Measurements from ENCODE around the gene CDO1. TPM values are rescaled to one million over a fixed set of nuclear protein-coding genes. Genes with fewer than 3 reads are reported as not detected.

CDO1 gene
- total and polyA plus RNA-seq, 2 of the 8 experiments (the other 6 are each of a cell fraction or from before 2014, with no cell fraction given) = 26.1 to 29.5 TPM

DNA sequence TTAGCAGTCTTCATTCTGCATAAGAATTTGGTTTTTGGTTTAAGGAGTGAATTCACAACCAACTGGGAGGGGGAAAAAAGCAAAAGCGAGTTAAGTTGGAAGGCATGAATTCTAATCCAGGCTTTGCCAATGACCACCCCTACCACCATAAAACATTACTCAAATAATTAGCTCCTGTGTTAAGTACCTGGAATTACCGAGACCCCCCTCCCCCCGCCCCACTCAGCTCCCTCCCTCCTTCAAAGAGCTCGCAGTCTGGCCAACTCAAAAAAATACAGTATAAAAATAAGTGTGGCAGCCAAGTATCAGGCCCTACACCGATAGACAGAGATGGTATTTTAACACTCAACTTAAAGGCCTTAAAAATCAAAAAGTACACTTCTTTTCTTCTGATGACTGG, 24.4 kb upstream of the CDO1 start:
- Histone ChIP-seq H3K36me3 (ENCODE audit: control insufficient read depth in 2 of 4, insufficient read depth in 4 of 4, low read length in 3 of 4) (peaks cover 0 to 18% (median 11%) of the 10 kb centered on the region in 4 experiments; a peak in 3 of 8 replicates), H3K79me1 (ENCODE audit: low read depth, low read length) (0 out of 2 replicates have a peak, but pooled peaks cover 2% of the 10 kb centered on the region), H3K4me3 (ENCODE audit: extremely low read depth in 1 of 4, insufficient read depth in 2 of 4, low read depth in 3 of 4, low read length in 4 of 4) (peak overlapping the region; percentile 75 to 89 (median 84)), H2AK5ac (ENCODE audit: low read depth, low read length) (no peak overlapping the region), H4K91ac (replicated peaks; ENCODE audit: insufficient read length, low read length) (no peak overlapping the region), H2BK20ac (ENCODE audit: low read length) (no peak overlapping the region), H3K14ac (ENCODE audit: insufficient read length) (no peak overlapping the region), H3K4me2 (ENCODE audit: insufficient read depth in 1 of 2, low read depth in 2 of 2, low read length in 2 of 2) (peak overlapping the region; percentile 90 to 96), H3K27me3 (replicated peaks in 1 of 4; ENCODE audit: control insufficient read depth in 3 of 4, extremely low read depth in 1 of 4, insufficient read depth in 3 of 4, low read length in 3 of 4) (no peaks in the 10 kb centered on the region), H4K20me1 (replicated peaks in 1 of 2; ENCODE audit: control insufficient read depth in 1 of 2, insufficient read depth in 2 of 2, low read length in 2 of 2) (peaks cover 7 to 11% of the 10 kb centered on the region in 2 experiments), H3K4me1 (replicated peaks in 1 of 4; ENCODE audit: control insufficient read depth in 3 of 4, insufficient read depth in 4 of 4, low read length in 3 of 4) (peaks cover 0 to 5% (median 1%) of the 10 kb centered on the region in 4 experiments; a peak in 2 of 7 replicates), H3K23me2 (ENCODE audit: low read depth, low read length) (peaks cover 5% of the 10 kb centered on the region; the same call in 1 of the 2 replicates), H2BK5ac (ENCODE audit: low read depth, low read length) (no peak overlapping the region), H3K18ac (ENCODE audit: extremely low read depth, low read length) (no peak overlapping the region), H3K27ac (ENCODE audit: low read depth, low read length) (peak overlapping the region; percentile 97), H3K79me2 (ENCODE audit: control insufficient read depth in 1 of 2, insufficient read depth in 2 of 2, low read length in 2 of 2) (peaks cover 6 to 75% of the 10 kb centered on the region in 2 experiments; a peak in 3 of 4 replicates), H3K23ac (ENCODE audit: insufficient read length) (no peak overlapping the region), H2BK120ac (replicated peaks; ENCODE audit: low read depth, low read length) (no peak overlapping the region), H3K4ac (replicated peaks; ENCODE audit: insufficient read length, low read depth, low read length) (no peak overlapping the region), H3K56ac (replicated peaks; ENCODE audit: insufficient read length, low read depth, low read length) (no peak overlapping the region), H2AFZ (ENCODE audit: low read length) (no peak overlapping the region), H3K9me3 (ENCODE audit: insufficient read depth in 2 of 2, low read depth in 1 of 2, low read length in 1 of 2) (no peaks in the 10 kb centered on the region), H3K9ac (replicated peaks in 1 of 4; ENCODE audit: extremely low read depth in 1 of 4, low read depth in 3 of 4, low read length in 3 of 4) (peak overlapping the region; percentile 82 to 96 (median 88)), H2BK15ac (ENCODE audit: low read length) (no peak overlapping the region), H4K5ac (ENCODE audit: insufficient read length, low read depth, low read length) (no peak overlapping the region), H2BK12ac (ENCODE audit: low read depth, low read length) (no peak overlapping the region; the same call in 1 of the 2 replicates), H4K8ac (ENCODE audit: extremely low read depth, insufficient read depth, low read length) (no peak overlapping the region)
- TF ChIP-seq HDAC2 (IDR thresholded peaks at IDR 0.05; ENCODE audit: borderline replicate concordance in 1 of 2, low read depth in 2 of 2, low read length in 2 of 2) (no peak), CTBP2 (IDR thresholded peaks at IDR 0.05; ENCODE audit: borderline replicate concordance, insufficient read depth, insufficient read length, low read length) (no peak), NANOG (IDR thresholded peaks at IDR 0.05; ENCODE audit: insufficient read depth, low read depth, low read length, poor library complexity, severe bottlenecking) (no peak), HDAC6 (IDR thresholded peaks at IDR 0.05; ENCODE audit: low read depth, low read length) (no peak)
- ChIA-PET POLR2A (ENCODE audit: partially characterized antibody) (interaction anchor here (0.6 to 3.5 kb wide), 12 partner anchors 14 to 297 kb away, joined by 3 to 11 read pairs (median 4); partner anchors contain the start of genes CDO1, COMMD10 and TMED7), CTCF (ENCODE audit: partially characterized antibody) (interaction anchor here (0.6 to 3.4 kb wide), 13 partner anchors 9 to 265 kb away, joined by 3 to 26 read pairs (median 7); partner anchors contain the start of gene CDO1)
- WGBS, 2 experiments (ENCODE audit: extremely low coverage in 1 of 2, insufficient coverage in 1 of 2, insufficient read length in 1 of 2, insufficient replicate concordance in 2 of 2, low coverage in 1 of 2, low lambda C conversion rate in 2 of 2, missing lambda C conversion rate in 1 of 2) = 0% methylated on average over 4 of the region's 5 CpGs; no CpG with 5 or more reads in 1 of the 2 experiments
- FAIRE-seq (no peak), DNase-seq (ENCODE audit: low read depth in 1 of 2, low spot score in 2 of 2) (no peak)
